ENCODE results near the gene ITGA1.
"Not testable (repeated sequence)": the region's sequence is repeated elsewhere in the genome, so short reads cannot be mapped to it uniquely, and the experiment has no call there.

ITGA1 gene

DNA sequence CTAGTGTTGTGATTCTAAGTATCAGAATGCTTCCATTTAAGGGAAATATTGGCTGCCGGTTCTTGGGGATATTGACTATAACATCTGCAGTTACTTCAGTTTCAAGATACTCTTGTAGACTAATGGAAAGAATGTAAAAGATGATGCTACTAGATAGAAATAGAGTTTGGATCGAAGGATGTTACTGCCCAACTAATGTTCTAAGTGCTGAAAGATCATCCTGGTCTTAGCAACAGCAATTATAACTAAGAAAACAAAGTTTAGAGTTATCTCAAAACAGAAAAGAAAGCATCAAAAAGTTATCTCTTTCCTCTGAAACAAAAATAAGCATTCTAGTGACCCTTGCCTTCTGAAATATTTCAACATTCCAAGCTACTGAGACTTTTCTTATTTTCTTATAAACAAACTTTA, 49.9 kb downstream of the ITGA1 start:
- DNase-seq: no peak

- no peak for DNase-seq
These were observed 50.8 kb downstream of the ITGA1 start for GRCh38 chr5:52838326-52839015.

DNA sequence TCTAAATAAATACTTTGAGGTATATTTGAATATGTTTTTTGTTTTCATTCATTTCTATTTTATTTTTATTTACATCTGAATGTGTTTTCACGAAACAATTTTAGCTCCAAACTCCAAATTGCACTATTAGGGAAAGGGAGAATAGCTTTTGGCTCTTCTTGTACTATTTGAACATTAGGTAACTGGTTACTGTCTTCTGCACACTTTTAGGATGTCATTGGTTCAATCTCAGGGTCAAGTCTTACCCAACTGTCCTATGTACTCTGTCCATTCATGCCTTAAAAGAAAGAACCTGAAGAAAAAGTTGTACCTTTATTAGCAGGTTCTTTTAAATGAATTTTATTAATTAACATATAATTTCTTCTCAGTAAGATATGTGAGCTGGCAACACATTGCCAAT, 51.6 kb downstream of the ITGA1 start:
- DNase-seq: no peak

DNA sequence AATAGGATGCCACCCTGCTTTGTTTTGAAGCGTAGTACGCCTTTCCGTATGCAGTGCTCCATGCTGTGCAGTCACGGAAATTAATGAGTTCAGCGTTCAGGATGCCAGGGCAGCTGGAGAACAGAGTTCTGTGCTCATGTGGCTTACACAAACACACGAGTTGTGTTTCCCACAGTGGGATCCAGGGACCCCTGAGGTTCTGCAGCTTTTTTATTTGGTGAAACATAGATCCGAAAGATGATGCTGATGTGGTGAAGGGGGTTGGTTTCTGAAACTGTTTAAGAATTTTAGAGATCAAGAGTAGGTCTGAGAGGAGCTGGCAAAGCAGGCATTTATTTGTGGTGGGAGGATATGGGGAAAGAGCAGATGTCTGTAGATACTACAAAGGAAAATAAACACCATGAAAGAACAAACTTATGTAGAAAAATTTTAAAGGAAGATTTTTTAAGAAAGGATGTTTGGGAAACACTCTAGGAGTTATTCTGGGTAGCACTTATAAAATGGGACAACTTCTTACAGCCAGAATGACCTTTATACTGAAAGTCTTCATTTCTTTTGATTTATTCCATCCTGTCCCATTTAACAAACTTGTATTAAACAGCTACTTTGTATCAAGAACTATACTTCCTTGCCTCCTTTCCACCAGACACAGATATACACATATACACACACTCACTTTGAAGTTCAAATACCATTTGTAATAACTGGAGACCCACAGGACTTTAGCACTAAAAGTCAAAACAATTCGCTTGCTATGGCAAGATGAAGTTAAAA, 52.7 kb downstream of the ITGA1 start:
- no peak for DNase-seq

DNA sequence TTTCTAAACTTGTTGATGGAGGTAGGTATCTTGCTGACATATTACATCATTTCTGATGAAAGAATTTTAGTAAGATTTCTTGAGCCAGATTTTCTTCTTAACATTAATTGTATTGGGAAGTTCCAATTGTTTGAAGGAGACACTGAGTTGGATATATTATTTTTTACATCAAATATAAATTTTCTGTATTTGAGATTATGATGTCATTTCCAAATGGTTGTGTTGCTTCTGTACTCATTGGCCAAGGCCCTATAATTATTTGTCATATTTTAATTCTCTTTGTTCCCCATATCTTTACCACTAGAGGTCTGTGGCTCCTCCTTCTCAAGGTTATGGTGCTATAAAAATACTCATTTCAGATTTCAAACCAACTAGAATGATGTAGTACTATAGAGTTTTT, 53.4 kb downstream of the ITGA1 start:
- no peak for DNase-seq

DNA sequence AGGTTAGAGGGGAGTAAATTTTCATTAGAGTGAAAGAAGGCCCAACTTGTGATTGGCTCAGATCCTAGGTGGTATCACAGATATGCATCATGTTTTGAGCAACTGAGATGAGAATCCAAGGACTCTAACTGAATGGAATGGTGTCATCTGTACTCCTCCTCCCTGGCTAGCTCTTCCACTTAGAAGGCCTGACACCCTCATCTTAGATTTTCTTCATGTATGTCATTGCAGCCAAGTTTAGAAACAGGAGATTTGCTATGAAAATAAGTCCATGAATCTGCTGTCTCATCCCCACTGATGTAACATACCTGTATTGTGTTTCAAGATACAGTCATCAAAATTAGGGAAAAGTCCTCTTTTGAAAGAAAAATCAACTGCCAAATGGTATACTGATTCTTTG, 54.4 kb downstream of the ITGA1 start:
- no peak for DNase-seq

- no peak for DNase-seq
These were observed 57.2 kb downstream of the ITGA1 start for GRCh38 chr5:52844885-52845284.

- DNase-seq: no peak
These were observed 58.6 kb downstream of the ITGA1 start for GRCh38 chr5:52846182-52846842.

DNA sequence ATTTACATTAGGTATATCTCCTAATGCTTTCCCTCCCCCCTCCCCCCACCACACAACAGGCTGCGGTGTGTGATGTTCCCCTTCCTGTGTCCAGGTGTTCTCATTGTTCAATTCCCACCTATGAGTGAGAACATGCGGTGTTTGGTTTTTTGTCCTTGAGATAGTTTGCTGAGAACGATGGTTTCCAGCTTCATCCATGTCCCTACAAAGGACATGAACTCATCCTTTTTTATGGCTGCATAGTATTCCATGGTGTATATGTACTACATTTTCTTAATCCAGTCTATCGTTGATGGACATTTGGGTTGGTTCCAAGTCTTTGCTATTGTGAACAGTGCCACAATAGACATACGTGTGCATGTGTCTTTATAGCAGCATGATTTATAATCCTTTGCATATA, 61.0 kb downstream of the ITGA1 start:
- DNase-seq: not testable (repeated sequence)

GRCh38 chr5:52849544-52849943, 61.8 kb downstream of the ITGA1 start:
- DNase-seq: no peak

DNA sequence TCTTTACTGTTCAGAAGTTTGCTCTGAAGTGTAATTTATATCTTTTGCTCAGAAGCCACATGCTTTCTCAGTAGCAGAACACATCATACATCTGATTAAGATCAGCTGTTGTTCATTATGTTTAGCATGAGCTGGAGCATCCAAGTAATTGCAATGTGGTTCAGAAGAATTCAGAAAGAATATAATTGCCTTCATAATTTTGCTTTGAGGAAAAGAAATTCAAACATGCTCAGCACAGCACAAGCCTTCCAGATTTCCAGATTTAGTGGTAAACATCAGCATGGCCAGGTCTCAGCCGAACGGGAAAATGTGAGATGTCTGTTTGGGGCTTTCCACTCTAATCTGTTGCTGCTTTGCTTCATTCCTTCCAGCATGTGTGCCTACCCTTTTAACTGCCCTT, 65.9 kb downstream of the ITGA1 start:
- no peak for DNase-seq

DNA sequence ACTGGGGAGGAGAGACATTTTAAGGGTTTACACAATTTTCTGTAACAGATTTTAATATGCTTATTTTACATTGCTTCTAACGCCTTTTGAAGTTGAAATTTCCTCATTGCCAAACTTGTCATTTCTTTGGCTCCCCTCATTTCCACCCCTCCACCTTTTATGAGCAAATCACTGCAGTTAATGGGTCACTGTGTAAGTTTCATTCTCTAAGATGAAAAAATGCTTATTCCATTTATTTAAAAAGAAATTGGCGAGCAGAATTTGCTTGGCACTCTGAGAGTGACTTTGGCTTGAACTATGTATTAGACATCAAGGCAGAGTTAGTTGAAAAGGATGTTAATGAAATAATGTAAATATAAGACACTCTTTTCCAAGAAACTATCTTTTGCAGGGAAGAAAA, 66.6 kb downstream of the ITGA1 start:
- DNase-seq: no peak

DNA sequence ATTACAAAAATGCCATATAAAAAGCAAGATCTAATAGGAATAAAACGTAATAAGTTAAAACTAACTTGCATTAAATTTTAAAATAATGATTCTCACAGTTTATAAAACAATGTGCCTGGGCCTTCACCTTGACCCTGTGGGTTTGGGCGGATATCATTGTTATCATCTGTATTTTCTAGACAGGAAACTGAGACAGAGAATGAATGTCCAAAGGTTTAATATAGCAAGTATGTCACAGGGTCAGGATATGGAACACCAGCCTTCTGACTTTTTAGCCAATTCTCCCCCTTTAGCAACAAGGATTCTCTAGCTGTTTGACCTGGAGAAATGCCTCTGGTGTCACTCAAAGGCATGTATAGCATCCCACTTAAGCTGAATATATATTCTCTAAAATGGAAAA, 67.2 kb downstream of the ITGA1 start:
- no peak for DNase-seq

GRCh38 chr5:52856564-52856963, 68.8 kb downstream of the ITGA1 start:
- DNase-seq: no peak

DNA sequence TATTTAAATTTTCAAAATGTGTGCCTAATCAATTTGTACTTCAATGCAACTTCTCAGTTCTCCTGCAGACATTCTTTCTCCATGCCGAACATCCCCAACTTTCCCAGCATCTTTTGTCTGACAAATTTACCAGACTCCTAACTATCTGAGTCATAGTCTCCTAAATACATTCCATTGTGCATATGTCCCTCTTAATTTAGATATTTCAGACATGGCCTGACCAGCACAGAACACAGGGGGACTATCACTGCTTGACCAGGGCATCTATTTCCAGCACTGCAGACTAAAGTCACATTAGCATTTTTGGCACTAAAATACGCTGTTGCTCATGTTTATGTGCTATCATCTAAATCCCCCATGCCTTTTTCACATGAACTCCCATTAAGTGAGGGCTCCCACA, 71.9 kb downstream of the ITGA1 start:
- no peak for DNase-seq

- no peak for DNase-seq
These were observed 73.7 kb downstream of the ITGA1 start for GRCh38 chr5:52861368-52861767.

GRCh38 chr5:52863715-52864290, 76.1 kb downstream of the ITGA1 start:
- no peak for DNase-seq

DNA sequence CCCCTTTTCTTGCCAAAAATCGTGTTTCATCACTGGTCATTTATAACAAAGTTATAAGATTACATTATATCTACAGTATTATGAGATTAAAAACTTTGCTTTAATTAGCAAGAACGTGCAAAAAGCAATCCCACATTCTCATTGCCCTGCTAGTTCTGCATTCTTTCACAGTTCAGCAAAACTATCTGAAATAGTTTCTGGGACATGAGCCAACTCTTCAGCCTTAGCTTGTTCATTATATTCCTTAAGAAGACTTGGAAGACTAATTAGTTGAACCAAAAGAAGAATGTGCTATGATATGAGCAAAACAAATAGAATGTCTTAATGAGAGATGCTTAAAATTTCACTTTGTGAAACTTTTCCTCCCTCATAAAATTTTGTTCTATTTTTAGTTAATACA, 76.7 kb downstream of the ITGA1 start:
- DNase-seq: no peak

- DNase-seq: no peak
These were observed 77.2 kb downstream of the ITGA1 start for GRCh38 chr5:52864884-52865283.

DNA sequence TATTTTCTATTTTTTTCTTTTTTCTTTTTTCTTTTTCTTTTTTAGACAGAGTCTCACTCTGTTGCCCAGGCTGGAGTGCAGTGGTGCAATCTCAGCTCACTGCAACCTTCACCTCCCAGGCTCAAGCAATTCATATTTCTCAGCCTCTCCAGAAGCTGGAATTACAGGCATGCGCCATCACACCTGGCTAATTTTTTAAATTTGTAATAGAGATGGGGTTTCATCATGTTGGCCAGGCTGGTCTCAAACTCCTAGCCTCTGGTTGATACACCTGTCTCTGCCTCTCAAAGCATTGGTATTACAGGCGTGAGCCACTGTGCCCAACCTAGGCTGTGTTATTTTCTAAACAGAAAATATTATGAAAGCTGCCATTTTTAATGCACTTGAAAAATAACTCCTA, 78.3 kb downstream of the ITGA1 start:
- not testable (repeated sequence) for DNase-seq

DNA sequence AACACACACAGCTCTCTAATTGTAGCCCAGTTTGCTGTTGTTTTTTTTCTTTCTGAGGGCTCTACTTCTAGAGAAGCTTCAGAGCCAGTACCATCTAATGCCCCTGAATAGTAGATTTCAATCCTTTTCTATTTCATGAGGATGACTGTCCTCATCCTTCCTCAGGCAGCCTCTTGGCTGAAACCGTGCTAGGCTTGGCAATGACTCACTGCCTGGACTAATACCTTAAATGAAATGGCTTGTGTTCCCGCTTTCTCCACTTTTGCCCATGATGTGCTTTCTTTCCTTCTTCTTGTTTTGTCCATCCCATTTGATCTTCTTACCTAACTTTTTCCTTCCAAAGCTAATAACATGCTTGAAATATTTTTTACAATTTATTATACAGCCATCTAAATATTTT, 80.1 kb downstream of the ITGA1 start:
- no peak for DNase-seq

- no peak for DNase-seq
These were observed 80.7 kb downstream of the ITGA1 start for GRCh38 chr5:52868417-52868816.

GRCh38 chr5:52869391-52869790, 81.7 kb downstream of the ITGA1 start:
- no peak for DNase-seq

DNA sequence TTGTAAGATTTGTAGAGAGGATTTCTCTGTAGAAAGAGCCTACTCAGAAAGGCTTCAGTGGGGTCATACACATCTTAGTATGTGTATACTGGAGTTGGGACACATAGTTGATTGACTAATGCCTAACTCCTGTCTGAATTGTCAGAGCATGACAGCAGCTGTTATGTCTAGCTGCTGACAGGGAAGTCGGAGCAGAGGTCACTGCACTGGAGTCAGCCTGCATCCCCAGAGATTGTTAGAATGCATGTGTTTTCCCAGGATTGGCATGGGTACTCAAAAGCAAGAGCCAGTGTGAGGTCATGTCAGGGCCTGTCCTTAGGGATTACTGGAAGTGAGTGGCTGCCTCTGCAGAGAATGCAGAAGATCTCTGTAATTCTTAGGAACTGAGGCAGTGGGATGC, 82.7 kb downstream of the ITGA1 start:
- DNase-seq: no peak

Data from NCI-H526 treated with DMSO at 0.1 percent for 48 hours (cell line).